HG02938 (cell line): ENCODE results near the gene TTLL1.

Experiments
- ATAC-seq: cut with Tn5 transposase; IDR thresholded peaks from one replicate; pipeline ENCODE4 v1.9.1; 2021; ENCODE audit warnings: mild to moderate bottlenecking, moderate library complexity; ENCODE audit not compliant: unreplicated experiment

TTLL1 gene

GRCh38 chr22:43088984-43089717 lies at the start of gene TTLL1:
TTLL1 (minus strand) TSS chr22:43089391; CDS start chr22:43075586, 13,805 bp downstream.
- ATAC-seq: no peak

- no peak for ATAC-seq
Observed at GRCh38 chr22:43136801-43137200, 47.6 kb upstream of the TTLL1 start.

- ATAC-seq: no peak
Observed at GRCh38 chr22:43136255-43136654, 47.1 kb upstream of the TTLL1 start.

GRCh38 chr22:43135565-43135964 lies 46.4 kb upstream of the TTLL1 start:
- no peak for ATAC-seq

GRCh38 chr22:43134553-43134952 lies 45.4 kb upstream of the TTLL1 start:
- no peak for ATAC-seq

GRCh38 chr22:43133401-43133800 lies 44.2 kb upstream of the TTLL1 start:
- no peak for ATAC-seq

- no peak for ATAC-seq
Observed at GRCh38 chr22:43131773-43132501, 42.7 kb upstream of the TTLL1 start.

GRCh38 chr22:43129426-43130425 lies 40.5 kb upstream of the TTLL1 start:
- no peak for ATAC-seq

GRCh38 chr22:43128928-43129424 lies 39.8 kb upstream of the TTLL1 start:
- ATAC-seq: no peak

- ATAC-seq: no peak
Observed at GRCh38 chr22:43128116-43128515, 38.9 kb upstream of the TTLL1 start.

- no peak for ATAC-seq
Observed at GRCh38 chr22:43127166-43127908, 38.1 kb upstream of the TTLL1 start.

GRCh38 chr22:43126501-43127165 lies 37.4 kb upstream of the TTLL1 start:
- ATAC-seq: no peak

- ATAC-seq: no peak
Observed at GRCh38 chr22:43118953-43119458, 29.8 kb upstream of the TTLL1 start.

- ATAC-seq: no peak
Observed at GRCh38 chr22:43118024-43118849, 29.0 kb upstream of the TTLL1 start.

GRCh38 chr22:43116932-43117331 lies 27.7 kb upstream of the TTLL1 start:
- no peak for ATAC-seq

GRCh38 chr22:43114958-43115357 lies 25.8 kb upstream of the TTLL1 start:
- ATAC-seq: no peak

- ATAC-seq: no peak
Observed at GRCh38 chr22:43113526-43114251, 24.5 kb upstream of the TTLL1 start.
